HCT116 (cell line): ENCODE data around the gene HDHD3. TPM values are rescaled to one million over a fixed set of nuclear protein-coding genes. Genes with fewer than 3 reads are reported as not detected.

ENCODE experiments used
- ATAC-seq: fragments of 200-7000 bp; cut with Tn5 transposase; 2 replicates; pipeline ENCODE4 v1.9.1; 2020; ENCODE audit warnings: mild to moderate bottlenecking, moderate library complexity
- BruUV-seq: library from RNA; stranded (reverse); fragments of 400-500 nt; replicated peaks from 2 replicates; lab custom pipeline; 2021; lab: Mats Ljungman, UMichigan
- CTCF ChIA-PET: fragments of 300-600 bp; sonication (Branson Sonifier 250); formaldehyde crosslinking; loops from one replicate; lab custom pipeline; 2021; ENCODE audit warnings: antibody characterized with exemption; lab: Charles Lee
- POLR2A ChIA-PET: fragments of 300-600, 350-600 bp; sonication (Branson Sonifier 250); formaldehyde crosslinking; loops from one replicate; lab custom pipeline; 2021; ENCODE audit warnings: antibody characterized with exemption; lab: Charles Lee
- RAD21 ChIA-PET, 2 experiments: fragments of 300-600 bp; sonication (Branson Sonifier 250); formaldehyde crosslinking; loops; one replicate each; lab custom pipeline; 2023; ENCODE audit warnings: low total read pairs in 2 of 2; ENCODE audit not compliant: uncharacterized antibody in 2 of 2, unreplicated experiment in 2 of 2, low non-redundant PET in 1 of 2; lab: Charles Lee
- DNase-seq: peaks from one replicate; pipeline ENCODE4 v3.0.0-alpha.2; 2010; ENCODE audit warnings: low read depth, low spot score
- H2AFZ ChIP-seq: fragments of 200-600 bp; shearing (Covaris generic), sonication (generic); 2 replicates; pipeline ENCODE4 v1.6.1; 2017; ENCODE audit warnings: low read depth, mixed run types, mixed read lengths, antibody characterized with exemption, low read length; ENCODE audit not compliant: poor library complexity, severe bottlenecking
- H3K27ac ChIP-seq: 2 replicates; pipeline ENCODE4 v1.5.1; 2012; ENCODE audit warnings: low read depth, low read length
- H3K27me3 ChIP-seq: fragments of 200-600 bp; sonication (generic); 2 replicates; pipeline ENCODE4 v1.6.1; 2016; ENCODE audit warnings: mixed run types, low read length, mixed read lengths; ENCODE audit not compliant: insufficient read depth
- H3K36me3 ChIP-seq, 2 experiments: fragments of 200-500 bp in 1 of 2; fragments of 200-600 bp in 1 of 2; sonication (Bioruptor generic) in 1 of 2; sonication (generic) in 1 of 2; 2 replicates each; pipeline versions ENCODE4 v1.5.1 to v1.6.1; 2014 to 2016; ENCODE audit warnings: low read length in 2 of 2, inconsistent platforms in 1 of 2, mixed read lengths in 1 of 2, mixed run types in 1 of 2; ENCODE audit not compliant: insufficient read depth in 2 of 2, control insufficient read depth in 1 of 2
- H3K4me1 ChIP-seq, 2 experiments: fragments of 200-600 bp in 1 of 2; sonication (generic) in 1 of 2; 2 replicates each; pipeline versions ENCODE4 v1.5.1 to v1.6.1; 2012 to 2017; ENCODE audit warnings: low read length in 2 of 2, inconsistent platforms in 1 of 2, mild to moderate bottlenecking in 1 of 2, mixed read lengths in 1 of 2, mixed run types in 1 of 2, moderate library complexity in 1 of 2; ENCODE audit not compliant: insufficient read depth in 2 of 2, control insufficient read depth in 1 of 2
- H3K4me2 ChIP-seq: fragments of 200-600 bp; sonication (generic); 2 replicates; pipeline ENCODE4 v1.6.1; 2017; ENCODE audit warnings: mixed run types, low read length, mixed read lengths
- H3K4me3 ChIP-seq, 2 experiments: fragments of 200-600 bp in 1 of 2; sonication (generic) in 1 of 2; replicated peaks in 1 of 2; 2 replicates each; pipeline ENCODE4 v1.5.1; 2011 to 2016; ENCODE audit warnings: low read length in 2 of 2, control low read depth in 1 of 2, low read depth in 1 of 2, mild to moderate bottlenecking in 1 of 2, mixed read lengths in 1 of 2, mixed run types in 1 of 2
- H3K79me2 ChIP-seq: fragments of 200-600 bp; sonication (generic); 2 replicates; pipeline ENCODE4 v1.6.1; 2017; ENCODE audit warnings: mild to moderate bottlenecking, mixed run types, low read length, moderate library complexity, mixed read lengths; ENCODE audit not compliant: insufficient read depth
- H3K9ac ChIP-seq: fragments of 200-600 bp; sonication (generic); 2 replicates; pipeline ENCODE4 v1.6.1; 2016; ENCODE audit warnings: low read length, mixed read lengths
- H3K9me2 ChIP-seq: fragments of 200-600 bp; sonication (generic), shearing (Covaris generic); 2 replicates; pipeline ENCODE4 v1.6.1; 2017; ENCODE audit warnings: mixed run types, mild to moderate bottlenecking, moderate library complexity; ENCODE audit not compliant: insufficient read depth
- H3K9me3 ChIP-seq, 2 experiments: fragments of 200-500 bp in 1 of 2; fragments of 200-600 bp in 1 of 2; sonication (Bioruptor generic) in 1 of 2; sonication (generic) in 1 of 2; 2 replicates each; pipeline ENCODE4 v1.6.1; 2014 to 2017; ENCODE audit warnings: low read length in 2 of 2, mixed read lengths in 2 of 2, inconsistent platforms in 1 of 2, low read depth in 1 of 2, mild to moderate bottlenecking in 1 of 2, mixed run types in 1 of 2, moderate library complexity in 1 of 2; ENCODE audit not compliant: control insufficient read depth in 1 of 2, insufficient read depth in 1 of 2
- H4K20me1 ChIP-seq: fragments of 200-600 bp; sonication (generic), shearing (Covaris generic); 2 replicates; pipeline ENCODE4 v1.6.1; 2017; ENCODE audit warnings: mixed run types, mild to moderate bottlenecking, moderate library complexity; ENCODE audit not compliant: insufficient read depth
- ATF3 ChIP-seq: IDR thresholded peaks from 2 replicates; pipeline ENCODE4 v1.6.1; 2012
- CBX3 ChIP-seq: IDR thresholded peaks from 2 replicates; pipeline ENCODE4 v1.6.1; 2012; ENCODE audit warnings: low read depth
- CEBPB ChIP-seq: IDR thresholded peaks from 2 replicates; pipeline ENCODE4 v1.6.1; 2012; ENCODE audit warnings: low read depth
- CTCF ChIP-seq, 3 experiments: fragments of 200-600 bp in 1 of 3; sonication (generic) in 1 of 3; IDR thresholded peaks in 2 of 3; conservative IDR thresholded peaks in 1 of 3; 2 replicates each; pipeline ENCODE4 v1.5.1; 2012 to 2017; ENCODE audit warnings: low read depth in 2 of 3, low read length in 2 of 3, antibody characterized with exemption in 1 of 3, borderline replicate concordance in 1 of 3, control low read depth in 1 of 3, mild to moderate bottlenecking in 1 of 3, mixed read lengths in 1 of 3, mixed run types in 1 of 3, moderate library complexity in 1 of 3; ENCODE audit not compliant: insufficient read depth in 1 of 3
- EGR1 ChIP-seq: IDR thresholded peaks from 2 replicates; pipeline ENCODE4 v1.6.1; 2012; ENCODE audit warnings: low read depth
- EZH2 ChIP-seq: fragments of 200-600 bp; sonication (generic); IDR thresholded peaks from 2 replicates; pipeline ENCODE4 v1.6.1; 2017; ENCODE audit warnings: antibody characterized with exemption, mixed run types
- FOSL1 ChIP-seq: IDR thresholded peaks from 2 replicates; pipeline ENCODE4 v1.6.1; 2012; ENCODE audit warnings: low read depth
- JUND ChIP-seq: IDR thresholded peaks from 2 replicates; pipeline ENCODE4 v1.6.1; 2012
- MAX ChIP-seq: IDR thresholded peaks from 2 replicates; pipeline ENCODE4 v1.6.1; 2012
- POLR2A ChIP-seq: IDR thresholded peaks from 2 replicates; pipeline ENCODE4 v1.7.0; 2011; ENCODE audit warnings: borderline replicate concordance; ENCODE audit not compliant: insufficient read depth, insufficient read length; ENCODE audit errors: extremely low read depth
- RAD21 ChIP-seq: IDR thresholded peaks from 2 replicates; pipeline ENCODE4 v1.6.1; 2012; ENCODE audit warnings: low read depth, mild to moderate bottlenecking
- REST ChIP-seq: IDR thresholded peaks from 2 replicates; pipeline ENCODE4 v1.6.1; 2012; ENCODE audit warnings: low read depth
- SIN3A ChIP-seq: IDR thresholded peaks from 2 replicates; pipeline ENCODE4 v1.6.1; 2012; ENCODE audit warnings: low read depth
- SRF ChIP-seq: IDR thresholded peaks from 2 replicates; pipeline ENCODE4 v1.6.1; 2012; ENCODE audit warnings: low read depth
- TCF7L2 ChIP-seq: IDR thresholded peaks from 2 replicates; pipeline ENCODE4 v1.7.0; 2011; ENCODE audit warnings: borderline replicate concordance, inconsistent platforms; ENCODE audit not compliant: insufficient read depth, insufficient read length; ENCODE audit errors: extremely low read depth
- YY1 ChIP-seq: IDR thresholded peaks from 2 replicates; pipeline ENCODE4 v1.6.1; 2011; ENCODE audit warnings: low read length, low read depth, moderate library complexity, mild to moderate bottlenecking; ENCODE audit not compliant: insufficient replicate concordance; ENCODE audit errors: extremely low read depth
- ZBTB33 ChIP-seq: IDR thresholded peaks from 2 replicates; pipeline ENCODE4 v1.6.1; 2011; ENCODE audit warnings: mild to moderate bottlenecking, low read length, moderate library complexity; ENCODE audit not compliant: insufficient replicate concordance; ENCODE audit errors: extremely low read depth
- ZFX ChIP-seq: fragments of 450-650 bp; IDR thresholded peaks from 2 replicates; pipeline ENCODE4 v1.6.1; 2017
- ZNF274 ChIP-seq: fragments of 200-500 bp; sonication (Bioruptor generic); IDR thresholded peaks from 2 replicates; pipeline ENCODE4 v1.6.1; 2014; ENCODE audit warnings: mild to moderate bottlenecking, low read depth, low read length, inconsistent platforms
- intact Hi-C: fragments of 100-400 bp; cut with micrococcal nuclease; formaldehyde crosslinking; loops from 2 replicates; pipeline ENCODE4 v1.10.0; 2022
- total RNA-seq: library from RNA; stranded (reverse); gene quantifications from one replicate; pipeline ENCODE4 v1.2.1, GENCODE V29; 2021; ENCODE audit not compliant: unreplicated experiment

Gene HDHD3
- total RNA-seq, 1 experiment from 2014 or later: 21.8 TPM

- TF ChIP-seq SIN3A: no peak
- TF ChIP-seq SRF: no peak
- no peak for TF ChIP-seq RAD21
- TF ChIP-seq YY1: no peak
- TF ChIP-seq MAX: no peak
- no peak for TF ChIP-seq TCF7L2
- no peak for TF ChIP-seq EZH2
- no peak for TF ChIP-seq JUND
- TF ChIP-seq ZFX: no peak
- no peak for TF ChIP-seq CBX3
- TF ChIP-seq REST: no peak
- TF ChIP-seq ATF3: no peak
- no peak for TF ChIP-seq FOSL1
- no peak for TF ChIP-seq ZNF274
- TF ChIP-seq EGR1: no peak
- no peak for TF ChIP-seq POLR2A
- TF ChIP-seq CTCF (IDR thresholded peaks at IDR 0.05 in 2 of 3, conservative IDR thresholded peaks at IDR 0.05 in 1 of 3; ENCODE audit: borderline replicate concordance in 1 of 3, insufficient read depth in 1 of 3, low read depth in 2 of 3, low read length in 2 of 3): no peak
- no peak for TF ChIP-seq ZBTB33
- TF ChIP-seq CEBPB: no peak
- H3K9me2 ChIP-seq: no peaks in the 10 kb centered on the region
- DNase-seq: no peak
- H3K4me3 ChIP-seq: no peak overlapping the region
- intact Hi-C loops: no loop called here
- CTCF ChIA-PET: no interaction called here
- H3K79me2 ChIP-seq: no peaks in the 10 kb centered on the region
- H3K4me1 ChIP-seq: no peaks in the 10 kb centered on the region
- H3K9me3 ChIP-seq: no peaks in the 10 kb centered on the region
- peaks cover 0 to 3% of the 10 kb centered on the region in 2 experiments; a peak in 1 of 4 replicates for H3K36me3 ChIP-seq
- RAD21 ChIA-PET: no interaction called here
- H2AFZ ChIP-seq: no peak overlapping the region
- POLR2A ChIA-PET: no interaction called here
- no peak for ATAC-seq
- H3K27me3 ChIP-seq: no peaks in the 10 kb centered on the region
- H3K27ac ChIP-seq: no peak overlapping the region
- BruUV-seq: no TSS peak
- H3K4me2 ChIP-seq: no peak overlapping the region
- H3K9ac ChIP-seq: no peak overlapping the region
- no peaks in the 10 kb centered on the region for H4K20me1 ChIP-seq
These were observed 15.1 kb upstream of the HDHD3 start for GRCh38 chr9:113391917-113392316.
